A549 treated with AZD9567 at 1 μM for 4 hours (cell line): ENCODE data around the gene TLDC2. TPM values are rescaled to one million over a fixed set of nuclear protein-coding genes. Genes with fewer than 3 reads are reported as not detected.

Experiments used
- total RNA-seq: library from RNA; stranded (reverse); fragments of 200-300 nt; extraction: Qiagen RNA extraction; gene quantifications from 5 replicates; pipeline ENCODE4 v1.2.3, GENCODE V29; 2022; ENCODE audit not compliant: insufficient read depth

The TLDC2 gene
- total RNA-seq: not detected in 5 replicates

GRCh38 chr20:36875702-36876472 is at the start of gene TLDC2:
Gene TLDC2, plus strand, starts transcription at chr20:36876138. Its CDS starts 37 bp downstream, at chr20:36876175.

Other genes starting within 250 kb of the TLDC2 start
- gene SLA2, start 229.9 kb upstream of the TLDC2 start, total RNA-seq: 0.02 to 0.10 TPM (median 0.05 TPM) in 3 of 5 replicates, not detected in the others
- 18.6 to 22.3 TPM (median 20.3 TPM) in 5 replicates for gene NDRG3, start 130.0 kb upstream of the TLDC2 start, total RNA-seq
- 23.1 to 33.1 TPM (median 24.5 TPM) in 5 replicates for gene DSN1, start 102.4 kb upstream of the TLDC2 start, total RNA-seq
- gene SAMHD1, start 75.6 kb downstream of the TLDC2 start, total RNA-seq: 7.9 to 9.7 TPM (median 8.3 TPM) in 5 replicates
- 7.9 to 14.2 TPM (median 10.4 TPM) in 5 replicates for gene RBL1, start 219.9 kb downstream of the TLDC2 start, total RNA-seq